Neural cell (in vitro differentiated cells): ENCODE results near the gene DCDC1. TPM values are rescaled to one million over a fixed set of nuclear protein-coding genes. Genes with fewer than 3 reads are reported as not detected.
"Not testable (repeated sequence)": the region's sequence is repeated elsewhere in the genome, so short reads cannot be mapped to it uniquely, and the experiment has no call there.

Experiments
- H2AFZ ChIP-seq: fragments of 200-600, 300-800 bp; sonication (generic), shearing (Covaris generic); 2 replicates; pipeline ENCODE4 v1.6.0; 2014; ENCODE audit warnings: low read depth, mild to moderate bottlenecking, antibody characterized with exemption, low read length, moderate library complexity
- H3F3A ChIP-seq: fragments of 200-600 bp; shearing (Covaris generic); 2 replicates; pipeline ENCODE4 v1.6.1; 2016; ENCODE audit warnings: mild to moderate bottlenecking, moderate library complexity, mixed read lengths, antibody characterized with exemption, low read length; ENCODE audit not compliant: insufficient read depth, poor library complexity, severe bottlenecking
- H3K27ac ChIP-seq: fragments of 200-600, 300-800 bp; sonication (generic), shearing (Covaris generic); 2 replicates; pipeline ENCODE4 v1.5.1; 2014; ENCODE audit warnings: mild to moderate bottlenecking, low read length, moderate library complexity
- H3K27me3 ChIP-seq: fragments of 300-800, 200-600 bp; sonication (generic), shearing (Covaris generic); 2 replicates; pipeline ENCODE4 v1.6.0; 2014; ENCODE audit warnings: mild to moderate bottlenecking, low read depth, low read length, moderate library complexity; ENCODE audit not compliant: insufficient read depth
- H3K36me3 ChIP-seq: fragments of 300-800, 200-600 bp; sonication (generic), shearing (Covaris generic); 2 replicates; pipeline ENCODE4 v1.5.1; 2014; ENCODE audit warnings: mild to moderate bottlenecking, antibody characterized with exemption, low read length, moderate library complexity; ENCODE audit not compliant: insufficient read depth
- H3K4me2 ChIP-seq: fragments of 300-800, 200-600 bp; sonication (generic), shearing (Covaris generic); 2 replicates; pipeline ENCODE4 v1.6.0; 2014; ENCODE audit warnings: mild to moderate bottlenecking, low read length
- H3K4me3 ChIP-seq: fragments of 300-800, 200-600 bp; sonication (generic), shearing (Covaris generic); 2 replicates; pipeline ENCODE4 v1.5.1; 2014; ENCODE audit warnings: mild to moderate bottlenecking, low read length, moderate library complexity
- H3K79me2 ChIP-seq: fragments of 200-600 bp; shearing (Covaris generic); replicated peaks from 2 replicates; pipeline ENCODE4 v1.6.0; 2014; ENCODE audit warnings: mild to moderate bottlenecking, low read length, moderate library complexity; ENCODE audit not compliant: insufficient read depth
- H3K9ac ChIP-seq: fragments of 300-800, 200-600 bp; sonication (generic), shearing (Covaris generic); 2 replicates; pipeline ENCODE4 v1.6.1; 2016; ENCODE audit warnings: mild to moderate bottlenecking, low read length, mixed read lengths
- H3K9me2 ChIP-seq: fragments of 200-600 bp; shearing (Covaris generic); 2 replicates; pipeline ENCODE4 v1.6.1; 2016; ENCODE audit warnings: mild to moderate bottlenecking, low read length, mixed read lengths; ENCODE audit not compliant: insufficient read depth
- H3K9me3 ChIP-seq: fragments of 200-600, 300-800 bp; sonication (generic), shearing (Covaris generic); 2 replicates; pipeline ENCODE4 v1.6.1; 2016; ENCODE audit warnings: mild to moderate bottlenecking, mixed run types, low read length, moderate library complexity, mixed read lengths
- H4K20me1 ChIP-seq: fragments of 200-600 bp; shearing (Covaris generic); 2 replicates; pipeline ENCODE4 v1.6.1; 2016; ENCODE audit warnings: mild to moderate bottlenecking, mixed run types; ENCODE audit not compliant: insufficient read depth
- CTCF ChIP-seq: fragments of 450-650 bp; IDR thresholded peaks from 2 replicates; pipeline ENCODE4 v1.5.1; 2014; ENCODE audit warnings: antibody characterized with exemption, mild to moderate bottlenecking, moderate library complexity; ENCODE audit not compliant: poor library complexity, severe bottlenecking
- EP300 ChIP-seq: fragments of 450-650 bp; conservative IDR thresholded peaks from 2 replicates; pipeline ENCODE4 v1.6.1; 2014; ENCODE audit warnings: antibody characterized with exemption, mild to moderate bottlenecking, moderate library complexity; ENCODE audit not compliant: poor library complexity, severe bottlenecking
- EZH2 ChIP-seq: fragments of 200-600, 300-800 bp; shearing (Covaris generic), sonication (generic); IDR thresholded peaks from 2 replicates; pipeline ENCODE4 v1.6.1; 2014; ENCODE audit warnings: antibody characterized with exemption, low read length, borderline replicate concordance, mild to moderate bottlenecking; ENCODE audit not compliant: insufficient read depth, poor library complexity, severe bottlenecking
- MXI1 ChIP-seq: fragments of 450-650 bp; conservative IDR thresholded peaks from 2 replicates; pipeline ENCODE4 v1.6.1; 2014; ENCODE audit warnings: antibody characterized with exemption, mild to moderate bottlenecking; ENCODE audit not compliant: poor library complexity, severe bottlenecking
- POLR2AphosphoS5 ChIP-seq: IDR thresholded peaks from 2 replicates; pipeline ENCODE4 v1.6.1; 2012
- RAD21 ChIP-seq: fragments of 450-650 bp; conservative IDR thresholded peaks from 2 replicates; pipeline ENCODE4 v1.6.1; 2014; ENCODE audit warnings: antibody characterized with exemption, mild to moderate bottlenecking, moderate library complexity
- SMC3 ChIP-seq: fragments of 450-650 bp; conservative IDR thresholded peaks from 2 replicates; pipeline ENCODE4 v1.6.1; 2014; ENCODE audit warnings: antibody characterized with exemption, mild to moderate bottlenecking, moderate library complexity; ENCODE audit not compliant: poor library complexity
- polyA plus RNA-seq: library from polyadenylated mRNA; depleted of rRNA; stranded (reverse); fragments of >200 nt; gene quantifications from 2 replicates; pipeline ENCODE4 v1.2.3, GENCODE V29; 2014

The DCDC1 gene
- polyA plus RNA-seq, 1 donor from 2014 or later = 5.0 TPM

DNA sequence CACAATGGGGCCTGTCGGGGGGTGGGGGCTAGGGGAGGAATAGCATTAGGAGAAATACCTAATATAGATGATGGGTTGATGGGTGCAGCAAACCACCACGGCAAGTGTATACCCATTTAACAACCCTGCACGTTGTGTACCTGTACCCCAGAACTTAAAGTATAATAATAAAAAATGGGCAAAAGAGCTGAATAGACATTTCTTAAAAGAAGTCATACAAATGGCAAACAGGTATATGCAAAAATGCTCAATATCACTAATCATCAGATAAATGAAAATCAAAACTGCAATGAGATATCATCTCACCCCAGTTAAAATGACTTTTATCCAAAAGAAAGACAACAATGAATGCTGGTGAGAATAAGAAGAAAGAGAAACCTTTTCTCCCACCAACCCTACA lies 419.7 kb downstream of the DCDC1 start:
- Histone ChIP-seq H3K36me3 (no peaks in the 10 kb centered on the region), H3K4me2 (no peak overlapping the region), H3F3A (no peaks in the 10 kb centered on the region), H4K20me1 (no peaks in the 10 kb centered on the region), H3K9me3 (peaks cover 5% of the 10 kb centered on the region), H3K4me3 (no peak overlapping the region), H3K9ac (no peak overlapping the region), H2AFZ (no peak overlapping the region), H3K27me3 (no peaks in the 10 kb centered on the region), H3K9me2 (no peaks in the 10 kb centered on the region), H3K27ac (no peak overlapping the region), H3K79me2 (no peaks in the 10 kb centered on the region)
- no peak for TF ChIP-seq RAD21
- TF ChIP-seq EP300 = no peak
- TF ChIP-seq POLR2AphosphoS5 = no peak
- no peak for TF ChIP-seq MXI1
- no peak for TF ChIP-seq EZH2
- TF ChIP-seq CTCF = no peak

DNA sequence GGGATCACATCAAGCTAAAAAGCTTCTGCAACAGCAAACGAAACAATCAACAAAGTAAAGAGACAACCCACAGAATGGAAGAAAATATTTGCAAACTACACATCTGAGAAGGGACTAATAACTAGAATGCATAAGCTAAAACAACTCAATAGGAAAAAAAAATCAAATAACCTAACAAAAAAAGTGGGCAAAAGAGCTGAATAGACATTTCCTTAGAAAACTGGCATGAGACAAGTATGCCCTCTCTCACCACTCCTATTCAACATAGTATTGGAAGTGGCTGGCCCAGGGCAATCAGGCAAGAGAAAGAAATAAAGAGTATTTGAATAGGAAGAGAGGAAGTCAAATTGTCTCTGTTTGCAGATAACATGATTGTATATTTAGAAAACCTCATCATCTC lies 421.8 kb downstream of the DCDC1 start:
- not testable (repeated sequence) for H3K27me3 ChIP-seq, H3K9ac ChIP-seq, H3K9me3 ChIP-seq, H3K9me2 ChIP-seq, H3K27ac ChIP-seq, H3K79me2 ChIP-seq, H3F3A ChIP-seq, H4K20me1 ChIP-seq, H3K36me3 ChIP-seq, H2AFZ ChIP-seq, H3K4me3 ChIP-seq, H3K4me2 ChIP-seq

DNA sequence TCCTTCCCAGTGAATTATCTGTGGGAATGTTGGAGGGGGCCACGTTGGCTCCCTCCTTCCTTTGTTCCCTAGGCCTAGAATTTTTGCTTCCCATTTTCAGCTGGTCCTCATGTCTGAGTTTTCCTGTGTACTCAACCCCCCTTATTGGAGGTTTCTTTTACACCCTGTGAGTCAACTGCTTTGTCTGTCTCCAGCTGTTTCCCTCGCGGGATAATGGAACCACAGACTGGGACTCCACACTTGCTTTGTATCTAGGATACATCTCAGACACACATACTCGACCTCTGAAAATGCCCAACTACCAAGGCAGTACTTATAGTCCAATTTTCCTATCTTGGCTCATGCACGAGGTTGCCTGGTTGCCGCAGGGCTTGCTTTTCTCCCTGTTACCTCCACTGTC lies 430.7 kb downstream of the DCDC1 start:
- Histone ChIP-seq H3K4me2 (no peak overlapping the region), H3K27ac (no peak overlapping the region), H3K79me2 (no peaks in the 10 kb centered on the region), H3K9me3 (no peaks in the 10 kb centered on the region), H3K9ac (no peak overlapping the region), H3F3A (no peaks in the 10 kb centered on the region), H2AFZ (no peak overlapping the region), H3K36me3 (no peaks in the 10 kb centered on the region), H3K27me3 (no peaks in the 10 kb centered on the region), H4K20me1 (no peaks in the 10 kb centered on the region), H3K4me3 (no peak overlapping the region), H3K9me2 (no peaks in the 10 kb centered on the region)
- TF ChIP-seq MXI1 = no peak
- no peak for TF ChIP-seq CTCF
- TF ChIP-seq EZH2 = no peak
- TF ChIP-seq POLR2AphosphoS5 = no peak
- no peak for TF ChIP-seq SMC3
- TF ChIP-seq RAD21 = no peak
